A549 treated with RU486 at 1 μM for 4 hours (cell line): ENCODE measurements around the gene PXK. TPM values are rescaled to one million over a fixed set of nuclear protein-coding genes. Genes with fewer than 3 reads are reported as not detected.

Experiments used
- total RNA-seq: library from RNA; stranded (reverse); fragments of 200-300 nt; extraction: Qiagen RNA extraction; gene quantifications from 5 replicates; pipeline ENCODE4 v1.2.3, GENCODE V29; 2022; ENCODE audit warnings: low read depth

PXK gene
- total RNA-seq, result 5.6 to 7.4 TPM (median 6.4 TPM) in 5 replicates

DNA sequence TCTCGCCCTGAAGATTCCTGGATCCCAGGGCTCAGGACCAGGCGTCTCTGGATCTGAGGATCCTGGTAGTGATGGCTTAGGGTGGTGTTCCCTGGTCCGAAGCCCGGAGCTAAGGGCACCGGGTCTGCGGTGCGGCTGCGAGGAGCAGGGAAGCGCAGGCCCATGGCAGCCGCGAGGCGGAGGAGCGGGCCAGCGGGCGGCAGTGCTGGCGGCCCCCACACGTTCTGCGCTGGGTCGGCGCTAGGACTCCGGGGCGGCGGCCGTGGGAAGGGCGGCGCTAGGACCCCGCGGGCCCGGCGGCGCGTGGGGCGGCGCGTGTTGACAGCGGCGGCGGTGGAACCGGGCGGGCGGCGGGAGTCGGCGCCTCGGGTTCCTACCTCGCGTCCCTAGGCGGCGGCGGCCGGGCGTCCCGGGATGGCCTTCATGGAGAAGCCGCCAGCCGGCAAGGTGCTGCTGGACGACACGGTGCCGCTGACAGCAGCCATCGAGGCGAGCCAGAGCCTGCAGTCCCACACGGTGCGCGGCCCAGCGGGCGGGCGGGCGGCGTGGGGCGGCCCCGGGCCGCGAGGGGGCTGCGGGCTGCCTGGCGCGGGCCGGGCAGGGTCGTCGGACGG, at the start of gene PXK:
PXK (plus strand) TSS at position 318 of the 614 bp plus-strand sequence; CDS start at position 415, 97 bp downstream.

GRCh38 chr3:58305882-58306711, 26.6 kb upstream of the PXK start, which contains the start of the genes HTD2 and RPP14:
Gene HTD2 (plus strand): TSS chr3:58306520. CDS start chr3:58317614, 11,094 bp downstream.
Gene RPP14 (plus strand): TSS chr3:58306245. CDS start chr3:58310330, 4,085 bp downstream.

DNA sequence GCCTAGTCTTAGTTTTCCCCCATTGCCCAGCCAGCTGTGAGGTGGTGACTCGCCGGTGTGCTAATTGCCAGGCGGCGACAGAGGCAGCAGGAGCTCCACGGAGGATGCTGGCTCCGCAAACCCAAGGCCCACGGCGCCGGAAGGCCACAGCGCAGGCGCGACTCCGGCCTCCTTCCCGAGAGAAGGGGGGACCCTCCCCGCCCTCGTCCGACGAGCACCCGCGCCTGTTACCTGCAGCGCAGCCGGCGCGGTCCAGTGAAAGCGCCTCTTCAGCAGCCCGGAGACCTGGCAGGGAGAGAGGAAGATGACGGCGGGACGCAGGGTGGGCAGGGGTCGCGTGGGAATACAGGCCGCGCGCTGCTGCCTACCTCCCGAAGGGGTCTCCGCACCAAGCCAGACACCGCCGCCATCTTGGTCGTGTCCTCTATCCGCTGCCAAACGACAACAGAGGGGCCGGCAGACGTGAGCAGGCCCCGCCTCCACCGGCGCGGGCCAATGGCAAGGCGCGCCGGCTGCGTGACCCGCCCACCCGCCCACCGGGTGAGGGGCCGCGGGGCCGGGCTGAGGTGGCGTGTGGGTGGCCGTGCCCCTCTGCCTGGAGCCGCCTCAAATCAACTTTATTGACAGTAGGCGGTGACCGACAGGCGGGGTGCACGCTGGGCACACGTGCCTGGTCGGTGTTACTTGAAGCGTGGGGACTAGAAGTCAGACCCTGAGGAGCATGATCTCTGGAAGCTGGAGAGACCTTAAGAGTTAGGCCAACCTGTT, 100.9 kb downstream of the PXK start, which contains the start of gene PDHB:
PDHB (minus strand) TSS at position 433 of the 768 bp plus-strand sequence; CDS start at position 410, 23 bp downstream.

Other genes starting within 250 kb of the PXK start
- gene DNASE1L3, start 121.9 kb upstream of the PXK start, total RNA-seq, result 0.20 TPM in 1 of 5 replicates, not detected in the others
- gene ABHD6, start 95.1 kb upstream of the PXK start, total RNA-seq, result 12.1 to 15.8 TPM (median 14.5 TPM) in 5 replicates
- 11.2 to 13.5 TPM (median 13.3 TPM) in 5 replicates for gene RPP14, start 26.6 kb upstream of the PXK start, total RNA-seq
- gene HTD2, start 26.4 kb upstream of the PXK start, total RNA-seq, result 3.8 to 8.1 TPM (median 6.6 TPM) in 5 replicates
- 56.2 to 68.2 TPM (median 63.3 TPM) in 5 replicates for gene PDHB, start 100.9 kb downstream of the PXK start, total RNA-seq
- gene KCTD6, start 159.2 kb downstream of the PXK start, total RNA-seq, result 4.9 to 11.5 TPM (median 9.0 TPM) in 5 replicates
- gene ACOX2, start 204.3 kb downstream of the PXK start, total RNA-seq, result 6.4 to 11.1 TPM (median 9.6 TPM) in 5 replicates
- not detected in 5 replicates for gene FAM107A, start 244.5 kb downstream of the PXK start, total RNA-seq